Bone marrow (tissue), 2 donors: ENCODE measurements around the gene ST8SIA4.

ENCODE experiments used
- DNase-seq, 2 donors: peaks; one replicate each; lab custom pipeline; 2025; lab: John Stamatoyannopoulos, UW

ST8SIA4 gene

DNA sequence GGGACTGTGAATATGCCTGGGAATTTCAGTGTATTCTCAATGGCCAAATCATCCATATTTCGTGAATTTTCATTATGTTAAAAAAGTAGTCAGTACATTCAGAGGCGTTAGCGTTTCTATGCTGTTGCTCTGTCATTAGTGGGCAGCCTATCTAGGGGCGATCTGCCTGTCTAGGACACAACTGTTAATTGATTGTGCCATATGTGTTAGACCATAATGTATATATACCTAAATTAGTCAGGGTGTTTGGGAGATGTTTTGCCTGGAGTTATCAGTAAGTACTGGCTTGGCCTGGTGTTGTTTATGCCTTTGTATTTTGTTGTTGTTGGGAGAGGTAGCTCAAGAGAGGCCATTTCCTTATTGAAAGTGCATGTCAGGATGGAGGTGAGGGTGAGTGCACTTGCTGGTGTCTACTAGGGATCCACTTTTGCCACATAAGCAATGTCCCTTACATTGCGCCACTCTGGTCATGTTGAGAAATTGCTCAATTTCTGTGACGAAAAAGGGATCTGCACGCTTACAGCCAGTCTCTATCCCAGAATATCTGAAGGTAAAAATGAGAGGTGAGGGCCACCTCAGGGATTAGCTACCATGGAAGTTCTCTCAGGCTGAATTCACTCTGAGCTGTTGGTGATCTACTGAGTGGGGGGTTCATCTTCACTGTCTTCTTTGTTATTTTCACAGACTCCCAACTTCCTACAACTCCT, 123.3 kb downstream of the ST8SIA4 start:
- peak in 1 of 2 donors; percentile 30 for DNase-seq

GRCh38 chr5:100777680-100778300, 125.3 kb downstream of the ST8SIA4 start:
- DNase-seq, result peak in 1 of 2 donors; percentile 89

- no peak for DNase-seq
These were observed 127.6 kb downstream of the ST8SIA4 start for GRCh38 chr5:100775533-100775855.

DNA sequence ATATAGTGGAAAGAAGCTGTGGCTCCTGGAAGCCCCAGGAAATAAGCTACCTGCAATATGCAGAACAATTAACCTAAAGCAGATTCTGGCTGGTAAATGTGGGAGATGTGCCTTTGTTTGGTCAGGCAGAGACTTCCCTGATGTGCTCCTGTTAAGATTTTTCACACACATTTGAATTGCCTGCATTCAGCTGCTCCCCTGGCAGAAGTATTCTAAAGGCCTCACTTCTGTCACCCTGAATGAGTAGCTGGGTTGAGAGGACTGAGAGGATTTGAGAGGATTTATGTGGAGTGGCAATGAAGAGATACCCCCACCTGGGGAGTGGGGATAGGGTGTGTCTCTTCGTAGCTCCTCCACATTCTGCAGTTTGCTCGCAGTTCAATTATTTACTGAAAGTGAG, 130.5 kb downstream of the ST8SIA4 start:
- no peak for DNase-seq

GRCh38 chr5:100772006-100772405, 131.1 kb downstream of the ST8SIA4 start:
- no peak for DNase-seq

- no peak for DNase-seq
These were observed 131.9 kb downstream of the ST8SIA4 start for GRCh38 chr5:100771181-100771580.

DNA sequence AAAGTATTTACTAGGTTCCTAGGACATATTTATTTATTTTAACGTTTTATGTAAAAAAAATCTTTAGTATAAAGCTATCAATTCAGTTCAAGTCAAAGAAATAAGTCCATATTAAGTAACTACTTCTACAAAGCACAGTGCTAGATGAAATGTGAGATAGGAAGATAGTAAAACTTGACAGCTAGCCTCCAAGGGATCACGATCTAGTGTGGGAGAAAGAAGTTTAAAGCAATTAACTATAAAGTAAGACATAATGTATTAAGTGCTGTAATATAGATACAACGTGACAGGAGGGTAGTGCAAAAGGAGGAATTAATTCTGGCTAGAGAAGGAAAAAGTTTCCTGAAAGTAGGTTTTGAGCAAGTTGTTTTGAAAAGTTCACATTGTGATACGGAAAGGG, 134.9 kb downstream of the ST8SIA4 start:
- no peak for DNase-seq

DNA sequence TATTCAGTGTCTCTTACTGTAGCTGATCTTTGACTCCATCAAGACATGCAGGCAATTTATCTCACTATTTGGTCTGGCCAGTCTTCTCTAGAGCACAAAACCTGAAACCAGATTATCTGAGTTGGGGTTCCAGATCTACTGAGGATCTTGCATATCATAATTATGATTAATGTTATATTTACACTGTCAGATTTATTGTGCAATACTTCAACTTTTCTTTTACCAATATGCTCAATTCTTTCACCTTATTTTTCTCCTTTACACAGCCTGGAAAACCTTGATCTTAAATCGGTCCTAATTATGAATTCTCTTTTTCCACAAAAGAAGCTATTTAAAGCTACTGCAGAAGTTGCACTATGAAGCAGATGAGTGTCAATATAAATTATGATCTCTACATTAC, 140.1 kb downstream of the ST8SIA4 start:
- no peak for DNase-seq

DNA sequence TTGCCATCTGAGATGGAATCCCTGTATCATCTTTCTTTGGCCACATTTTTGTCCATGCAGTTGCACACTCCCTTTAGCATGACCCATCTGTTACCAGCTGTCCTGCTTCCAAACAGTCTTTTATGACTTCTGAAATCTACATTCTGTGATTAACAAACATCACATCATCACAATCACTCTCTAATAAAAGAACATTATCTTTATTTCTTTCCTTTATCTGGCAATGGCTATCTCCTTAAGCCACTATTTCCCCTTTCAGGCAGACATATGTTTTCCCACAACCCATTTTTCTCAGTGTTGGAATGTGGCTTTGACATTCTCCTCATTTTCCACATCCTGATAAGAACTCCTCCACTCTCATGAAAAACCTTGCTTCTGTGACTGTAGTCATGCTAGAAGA, 141.0 kb downstream of the ST8SIA4 start:
- DNase-seq, result no peak

DNA sequence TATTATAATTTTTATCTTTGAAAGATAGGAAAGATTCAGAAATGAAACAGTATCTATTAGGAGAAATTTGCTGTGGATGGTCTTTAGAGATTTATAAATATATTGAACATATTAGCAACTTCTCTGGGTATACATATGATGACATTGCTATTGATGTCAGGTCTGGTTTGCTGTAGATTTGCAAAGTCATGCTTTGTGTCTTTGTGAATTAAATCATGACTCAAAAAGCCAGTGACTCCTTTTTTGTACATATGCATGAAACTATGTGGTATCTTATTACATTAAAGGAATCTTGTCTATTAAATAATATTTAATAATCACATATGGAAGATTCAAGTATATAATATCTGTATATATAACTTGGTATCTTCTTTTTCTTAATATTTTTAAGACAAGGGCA, 141.9 kb downstream of the ST8SIA4 start:
- no peak for DNase-seq

- DNase-seq, result no peak
These were observed 142.4 kb downstream of the ST8SIA4 start for GRCh38 chr5:100760688-100761087.

- DNase-seq, result no peak
These were observed 144.3 kb downstream of the ST8SIA4 start for GRCh38 chr5:100758780-100759179.

DNA sequence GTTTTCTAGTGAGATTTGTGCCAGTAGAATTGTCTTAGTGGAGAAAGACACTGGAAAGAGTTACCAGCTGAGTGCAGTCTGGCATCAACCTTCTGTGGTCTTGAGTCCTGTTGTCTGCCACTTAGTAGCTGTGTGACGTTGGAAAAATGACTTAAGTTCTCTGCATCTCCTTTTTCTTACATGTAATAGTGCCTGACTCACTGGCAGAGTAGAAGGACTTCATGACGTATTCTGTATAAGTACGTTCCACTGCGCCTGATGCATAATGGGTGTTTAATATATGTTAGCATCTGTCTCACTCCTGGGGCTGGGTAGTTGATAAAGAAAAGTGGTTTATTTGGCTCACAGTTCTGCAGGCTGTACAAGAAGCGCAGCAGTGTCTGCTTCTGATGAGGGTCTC, 144.8 kb downstream of the ST8SIA4 start:
- DNase-seq, result no peak

- no peak for DNase-seq
These were observed 145.5 kb downstream of the ST8SIA4 start for GRCh38 chr5:100757618-100758017.
